ENCODE measurements around the gene KRT75. TPM values are rescaled to one million over a fixed set of nuclear protein-coding genes. Genes with fewer than 3 reads are reported as not detected.

KRT75 gene
- polyA plus RNA-seq, 4 donors: not detected

GRCh38 chr12:52395761-52396434 lies 38.3 kb downstream of the KRT75 start:
- no peak for DNase-seq (ENCODE audit: low read depth in 4 of 4, low spot score in 2 of 4)

GRCh38 chr12:52394836-52395405 lies 39.2 kb downstream of the KRT75 start:
- DNase-seq (ENCODE audit: low read depth in 4 of 4, low spot score in 2 of 4): no peak

GRCh38 chr12:52392465-52393007 lies 41.6 kb downstream of the KRT75 start:
- DNase-seq (ENCODE audit: low read depth in 4 of 4, low spot score in 2 of 4): no peak

- DNase-seq (ENCODE audit: low read depth in 4 of 4, low spot score in 2 of 4): no peak
Observed at GRCh38 chr12:52391618-52392002, 42.6 kb downstream of the KRT75 start.

- no peak for DNase-seq (ENCODE audit: low read depth in 4 of 4, low spot score in 2 of 4)
Observed at GRCh38 chr12:52390739-52391617, 43.2 kb downstream of the KRT75 start.

GRCh38 chr12:52389313-52390207 lies 44.6 kb downstream of the KRT75 start:
- no peak for DNase-seq (ENCODE audit: low read depth in 4 of 4, low spot score in 2 of 4)

- DNase-seq (ENCODE audit: low read depth in 4 of 4, low spot score in 2 of 4): no peak
Observed at GRCh38 chr12:52387859-52388258, 46.3 kb downstream of the KRT75 start.

GRCh38 chr12:52385226-52385702 lies 48.9 kb downstream of the KRT75 start, which contains the start of gene KRT84:
Gene KRT84, minus strand, starts transcription at chr12:52385652. Its CDS starts 67 bp downstream, at chr12:52385585.
- DNase-seq (ENCODE audit: low read depth in 4 of 4, low spot score in 2 of 4): no peak

GRCh38 chr12:52383331-52383730 lies 50.8 kb downstream of the KRT75 start:
- DNase-seq (ENCODE audit: low read depth in 4 of 4, low spot score in 2 of 4): no peak

GRCh38 chr12:52382854-52383253 lies 51.3 kb downstream of the KRT75 start:
- DNase-seq (ENCODE audit: low read depth in 4 of 4, low spot score in 2 of 4): no peak

- DNase-seq (ENCODE audit: low read depth in 4 of 4, low spot score in 2 of 4): no peak
Observed at GRCh38 chr12:52381206-52381605, 53.0 kb downstream of the KRT75 start.

- no peak for DNase-seq (ENCODE audit: low read depth in 4 of 4, low spot score in 2 of 4)
Observed at GRCh38 chr12:52380271-52380694, 53.9 kb downstream of the KRT75 start.

GRCh38 chr12:52379536-52379935 lies 54.6 kb downstream of the KRT75 start:
- DNase-seq (ENCODE audit: low read depth in 4 of 4, low spot score in 2 of 4): no peak

- DNase-seq (ENCODE audit: low read depth in 4 of 4, low spot score in 2 of 4): no peak
Observed at GRCh38 chr12:52378091-52378490, 56.1 kb downstream of the KRT75 start.

- no peak for DNase-seq (ENCODE audit: low read depth in 4 of 4, low spot score in 2 of 4)
Observed at GRCh38 chr12:52377266-52377665, 56.9 kb downstream of the KRT75 start.

Other genes starting within 250 kb of the KRT75 start
- gene KRT80, start 242.4 kb downstream of the KRT75 start, polyA plus RNA-seq (ENCODE audit: insufficient read length in 4 of 4): 1 to 10 TPM in 3 of 4 donors, under 1 TPM in 1; 0.97 to 1.1 (median 1.0) TPM
- gene KRT7, start 201.1 kb downstream of the KRT75 start, polyA plus RNA-seq (ENCODE audit: insufficient read length in 4 of 4): 100 to 1,000 TPM in 1 of 4 donors, 10 to 100 TPM in 3; 61.8 to 110 (median 77.3) TPM
- gene KRT86, start 159.7 kb downstream of the KRT75 start, polyA plus RNA-seq (ENCODE audit: insufficient read length in 4 of 4): under 1 TPM in 2 of 4 donors, not detected in 2; 0.08 to 0.25 TPM
- gene KRT81, start 142.8 kb downstream of the KRT75 start, polyA plus RNA-seq (ENCODE audit: insufficient read length in 4 of 4): not detected
- gene KRT83, start 113.0 kb downstream of the KRT75 start, polyA plus RNA-seq (ENCODE audit: insufficient read length in 4 of 4): not detected
- not detected for gene KRT85, start 66.9 kb downstream of the KRT75 start, polyA plus RNA-seq (ENCODE audit: insufficient read length in 4 of 4)
- not detected for gene KRT84, start 48.7 kb downstream of the KRT75 start, polyA plus RNA-seq (ENCODE audit: insufficient read length in 4 of 4)
- not detected for gene KRT82, start 28.0 kb downstream of the KRT75 start, polyA plus RNA-seq (ENCODE audit: insufficient read length in 4 of 4)
- gene KRT6B, start 17.8 kb upstream of the KRT75 start, polyA plus RNA-seq (ENCODE audit: insufficient read length in 4 of 4): not detected
- gene KRT6C, start 39.4 kb upstream of the KRT75 start, polyA plus RNA-seq (ENCODE audit: insufficient read length in 4 of 4): not detected
- not detected for gene KRT6A, start 58.9 kb upstream of the KRT75 start, polyA plus RNA-seq (ENCODE audit: insufficient read length in 4 of 4)
- 1 to 10 TPM in 1 of 4 donors, under 1 TPM in 2, not detected in 1; 0.08 to 1.0 (median 0.16) TPM for gene KRT5, start 86.0 kb upstream of the KRT75 start, polyA plus RNA-seq (ENCODE audit: insufficient read length in 4 of 4)
- gene KRT71, start 118.8 kb upstream of the KRT75 start, polyA plus RNA-seq (ENCODE audit: insufficient read length in 4 of 4): not detected
- not detected for gene KRT74, start 139.5 kb upstream of the KRT75 start, polyA plus RNA-seq (ENCODE audit: insufficient read length in 4 of 4)
- gene KRT72, start 167.1 kb upstream of the KRT75 start, polyA plus RNA-seq (ENCODE audit: insufficient read length in 4 of 4): under 1 TPM in 2 of 4 donors, not detected in 2; 0.08 to 0.17 TPM
- under 1 TPM in 1 of 4 donors, not detected in 3; 0.06 TPM for gene KRT73, start 184.2 kb upstream of the KRT75 start, polyA plus RNA-seq (ENCODE audit: insufficient read length in 4 of 4)
- gene KRT2, start 217.8 kb upstream of the KRT75 start, polyA plus RNA-seq (ENCODE audit: insufficient read length in 4 of 4): not detected
- under 1 TPM; 0.21 to 0.32 (median 0.28) TPM for gene KRT1, start 246.0 kb upstream of the KRT75 start, polyA plus RNA-seq (ENCODE audit: insufficient read length in 4 of 4)